ENCODE results near the gene DACH1.

DNA sequence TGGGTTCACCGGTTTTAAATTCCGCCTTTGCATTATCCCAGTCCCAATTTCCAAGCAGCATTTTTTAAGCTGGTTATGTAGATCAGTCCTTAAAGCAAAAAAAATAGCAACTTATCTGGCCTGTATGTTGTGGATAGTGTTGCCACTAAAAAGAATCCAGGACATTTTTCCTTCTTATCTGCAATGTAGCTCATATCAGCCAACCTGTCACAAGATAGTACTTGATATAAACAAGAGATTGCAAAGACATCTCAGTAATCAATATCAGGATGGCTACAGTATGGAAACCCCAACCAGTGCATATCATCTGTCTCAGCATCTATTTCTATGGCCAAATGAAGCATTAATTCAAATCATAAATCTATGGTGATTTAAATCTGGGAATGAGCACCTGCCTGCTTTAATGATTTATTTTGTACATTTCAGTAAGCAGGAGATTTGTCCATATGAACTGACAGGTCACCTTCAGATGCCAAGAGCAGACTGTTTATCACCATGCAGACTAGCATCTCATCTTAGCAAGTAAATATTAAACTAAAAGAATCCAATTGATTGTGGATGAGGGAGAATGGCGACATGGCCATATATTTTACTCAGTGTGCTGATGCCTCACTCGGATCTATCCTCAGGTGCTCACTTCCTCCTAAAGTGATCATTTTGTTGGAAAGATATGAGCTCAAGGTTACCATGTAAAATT is 240.4 kb downstream of the DACH1 start:
- TF ChIP-seq EZH2 (IDR thresholded peaks at IDR 0.05; ENCODE audit: borderline replicate concordance, low read depth, low read length, poor library complexity, severe bottlenecking) = no peak
- TF ChIP-seq, protein P1, sequence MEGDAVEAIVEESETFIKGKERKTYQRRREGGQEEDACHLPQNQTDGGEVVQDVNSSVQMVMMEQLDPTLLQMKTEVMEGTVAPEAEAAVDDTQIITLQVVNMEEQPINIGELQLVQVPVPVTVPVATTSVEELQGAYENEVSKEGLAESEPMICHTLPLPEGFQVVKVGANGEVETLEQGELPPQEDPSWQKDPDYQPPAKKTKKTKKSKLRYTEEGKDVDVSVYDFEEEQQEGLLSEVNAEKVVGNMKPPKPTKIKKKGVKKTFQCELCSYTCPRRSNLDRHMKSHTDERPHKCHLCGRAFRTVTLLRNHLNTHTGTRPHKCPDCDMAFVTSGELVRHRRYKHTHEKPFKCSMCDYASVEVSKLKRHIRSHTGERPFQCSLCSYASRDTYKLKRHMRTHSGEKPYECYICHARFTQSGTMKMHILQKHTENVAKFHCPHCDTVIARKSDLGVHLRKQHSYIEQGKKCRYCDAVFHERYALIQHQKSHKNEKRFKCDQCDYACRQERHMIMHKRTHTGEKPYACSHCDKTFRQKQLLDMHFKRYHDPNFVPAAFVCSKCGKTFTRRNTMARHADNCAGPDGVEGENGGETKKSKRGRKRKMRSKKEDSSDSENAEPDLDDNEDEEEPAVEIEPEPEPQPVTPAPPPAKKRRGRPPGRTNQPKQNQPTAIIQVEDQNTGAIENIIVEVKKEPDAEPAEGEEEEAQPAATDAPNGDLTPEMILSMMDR (conservative IDR thresholded peaks at IDR 0.05; ENCODE audit: low read depth, low read length) = no peak
